Measurements from ENCODE around the gene CCDC3.

The CCDC3 gene

DNA sequence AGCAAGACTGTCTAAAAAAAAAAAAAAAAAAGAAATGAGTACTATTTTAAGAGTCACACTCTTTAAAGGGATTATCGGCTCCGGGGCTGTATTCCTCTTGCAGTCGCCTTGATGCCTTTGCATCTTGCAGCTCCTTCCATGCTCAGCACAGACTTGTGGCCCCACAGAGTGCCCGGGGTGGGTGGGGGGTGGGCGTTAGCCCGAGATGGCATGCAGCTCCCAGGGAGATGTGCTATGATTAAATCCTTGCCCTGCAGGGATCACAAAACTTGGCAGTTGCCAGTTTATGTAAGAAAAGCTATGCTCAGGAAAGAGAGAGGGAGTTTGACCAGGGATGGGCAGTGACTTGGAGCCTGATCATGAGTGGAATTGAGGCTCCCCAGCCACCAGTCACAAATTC is 81.9 kb downstream of the CCDC3 start:
- H3K9ac ChIP-seq (ENCODE audit: low read length) = no peak overlapping the region
- H3K9me3 ChIP-seq (ENCODE audit: control insufficient read depth, low read depth, low read length) = no peaks in the 10 kb centered on the region
- no peak overlapping the region for H3K27ac ChIP-seq (ENCODE audit: low read length)
- no peak overlapping the region for H3K4me3 ChIP-seq (ENCODE audit: low read length)
- no peaks in the 10 kb centered on the region for H3K36me3 ChIP-seq (ENCODE audit: control insufficient read depth, low read depth, low read length)
- H3K4me1 ChIP-seq (ENCODE audit: control insufficient read depth, low read depth, low read length) = no peaks in the 10 kb centered on the region
- no peaks in the 10 kb centered on the region for H3K27me3 ChIP-seq (ENCODE audit: control insufficient read depth, insufficient read depth, low read length)

DNA sequence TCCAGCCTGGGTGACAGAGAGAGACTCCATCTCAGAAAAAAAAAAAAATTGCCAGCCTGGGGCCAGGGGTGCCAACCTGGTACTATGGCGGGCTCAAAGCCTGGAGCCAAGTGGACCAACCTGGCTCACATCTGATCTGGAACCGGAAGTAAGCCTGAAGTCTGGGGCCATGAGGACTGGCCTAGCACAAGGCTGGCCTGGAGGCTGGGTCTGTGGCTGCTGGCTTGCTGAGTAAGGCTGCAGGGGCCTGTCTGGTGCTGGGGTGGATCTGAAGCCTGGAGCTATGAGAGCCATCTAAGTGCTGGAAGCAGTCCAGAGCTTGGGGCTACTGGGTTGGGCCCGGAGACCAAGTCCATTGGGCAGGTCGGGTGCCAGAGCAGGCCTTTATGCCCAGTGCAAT is 84.9 kb downstream of the CCDC3 start:
- Histone ChIP-seq H3K9me3 (ENCODE audit: control insufficient read depth, low read depth, low read length) (no peaks in the 10 kb centered on the region), H3K27ac (ENCODE audit: low read length) (no peak overlapping the region), H3K4me1 (ENCODE audit: control insufficient read depth, low read depth, low read length) (no peaks in the 10 kb centered on the region), H3K9ac (ENCODE audit: low read length) (no peak overlapping the region), H3K27me3 (ENCODE audit: control insufficient read depth, insufficient read depth, low read length) (no peaks in the 10 kb centered on the region), H3K4me3 (ENCODE audit: low read length) (no peak overlapping the region), H3K36me3 (ENCODE audit: control insufficient read depth, low read depth, low read length) (no peaks in the 10 kb centered on the region)

GRCh38 chr10:12915637-12916168 is 85.8 kb downstream of the CCDC3 start:
- Histone ChIP-seq H3K9ac (ENCODE audit: low read length) (no peak overlapping the region), H3K9me3 (ENCODE audit: control insufficient read depth, low read depth, low read length) (no peaks in the 10 kb centered on the region), H3K27me3 (ENCODE audit: control insufficient read depth, insufficient read depth, low read length) (no peaks in the 10 kb centered on the region), H3K36me3 (ENCODE audit: control insufficient read depth, low read depth, low read length) (no peaks in the 10 kb centered on the region), H3K27ac (ENCODE audit: low read length) (no peak overlapping the region), H3K4me3 (ENCODE audit: low read length) (no peak overlapping the region), H3K4me1 (ENCODE audit: control insufficient read depth, low read depth, low read length) (no peaks in the 10 kb centered on the region)

- H3K27me3 ChIP-seq (ENCODE audit: control insufficient read depth, insufficient read depth, low read length) = no peaks in the 10 kb centered on the region
Observed at GRCh38 chr10:12914111-12914510, 87.4 kb downstream of the CCDC3 start.

DNA sequence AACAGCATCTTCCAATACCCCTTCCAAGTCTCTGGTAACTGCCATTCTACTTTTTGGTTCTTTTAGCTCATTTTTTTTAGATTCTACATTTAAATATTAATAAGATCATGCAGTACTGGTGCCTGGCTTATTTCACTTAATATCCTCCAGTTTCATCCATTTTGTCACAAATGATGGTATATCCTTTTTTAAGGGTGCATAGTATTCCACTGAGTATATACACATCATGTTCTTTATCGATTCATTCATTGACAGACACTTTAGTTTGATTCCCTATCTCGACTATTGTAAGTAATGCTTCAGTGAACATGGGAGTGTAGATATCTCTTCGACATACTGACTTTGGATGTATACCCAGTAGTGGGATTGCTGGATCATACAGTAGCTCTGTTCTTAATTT is 89.7 kb downstream of the CCDC3 start:
- H3K4me3 ChIP-seq (ENCODE audit: low read length) = no peak overlapping the region
- H3K9ac ChIP-seq (ENCODE audit: low read length) = no peak overlapping the region
- H3K27ac ChIP-seq (ENCODE audit: low read length) = no peak overlapping the region
- no peaks in the 10 kb centered on the region for H3K9me3 ChIP-seq (ENCODE audit: control insufficient read depth, low read depth, low read length)
- no peaks in the 10 kb centered on the region for H3K4me1 ChIP-seq (ENCODE audit: control insufficient read depth, low read depth, low read length)
- no peaks in the 10 kb centered on the region for H3K36me3 ChIP-seq (ENCODE audit: control insufficient read depth, low read depth, low read length)
- H3K27me3 ChIP-seq (ENCODE audit: control insufficient read depth, insufficient read depth, low read length) = no peaks in the 10 kb centered on the region

More at GRCh38 chr10:12914111-12914510, 87.4 kb downstream of the CCDC3 start:
- Histone ChIP-seq H3K4me1 (ENCODE audit: control insufficient read depth, low read depth, low read length) (no peaks in the 10 kb centered on the region), H3K4me3 (ENCODE audit: low read length) (no peak overlapping the region), H3K9ac (ENCODE audit: low read length) (no peak overlapping the region), H3K36me3 (ENCODE audit: control insufficient read depth, low read depth, low read length) (no peaks in the 10 kb centered on the region), H3K9me3 (ENCODE audit: control insufficient read depth, low read depth, low read length) (no peaks in the 10 kb centered on the region), H3K27ac (ENCODE audit: low read length) (no peak overlapping the region)

- Histone ChIP-seq H3K36me3 (ENCODE audit: control insufficient read depth, low read depth, low read length) (no peaks in the 10 kb centered on the region), H3K4me3 (ENCODE audit: low read length) (no peak overlapping the region), H3K27ac (ENCODE audit: low read length) (no peak overlapping the region), H3K9ac (ENCODE audit: low read length) (no peak overlapping the region), H3K9me3 (ENCODE audit: control insufficient read depth, low read depth, low read length) (no peaks in the 10 kb centered on the region), H3K27me3 (ENCODE audit: control insufficient read depth, insufficient read depth, low read length) (no peaks in the 10 kb centered on the region), H3K4me1 (ENCODE audit: control insufficient read depth, low read depth, low read length) (no peaks in the 10 kb centered on the region)
Observed at GRCh38 chr10:12910835-12911234, 90.7 kb downstream of the CCDC3 start.

DNA sequence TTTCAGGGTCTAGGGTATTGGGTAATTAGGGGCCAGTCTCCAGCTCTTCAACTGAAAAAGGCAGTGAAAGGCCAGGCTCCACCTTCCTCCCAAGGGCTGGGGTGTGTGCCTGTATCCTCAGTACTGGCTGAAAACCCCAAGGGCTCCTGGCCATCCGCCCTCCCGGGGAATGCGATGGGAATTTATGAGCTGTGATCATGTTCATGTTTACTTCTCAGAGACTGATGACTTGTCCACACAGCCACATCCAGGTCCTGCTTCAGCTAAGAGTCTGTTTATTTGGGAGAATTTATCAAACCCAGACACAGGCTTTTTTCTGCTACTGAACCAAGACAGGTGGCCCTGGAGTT is 91.7 kb downstream of the CCDC3 start:
- no peaks in the 10 kb centered on the region for H3K36me3 ChIP-seq (ENCODE audit: control insufficient read depth, low read depth, low read length)
- H3K4me3 ChIP-seq (ENCODE audit: low read length) = no peak overlapping the region
- H3K27ac ChIP-seq (ENCODE audit: low read length) = no peak overlapping the region
- no peaks in the 10 kb centered on the region for H3K4me1 ChIP-seq (ENCODE audit: control insufficient read depth, low read depth, low read length)
- no peaks in the 10 kb centered on the region for H3K27me3 ChIP-seq (ENCODE audit: control insufficient read depth, insufficient read depth, low read length)
- H3K9ac ChIP-seq (ENCODE audit: low read length) = no peak overlapping the region
- H3K9me3 ChIP-seq (ENCODE audit: control insufficient read depth, low read depth, low read length) = no peaks in the 10 kb centered on the region

- H3K36me3 ChIP-seq (ENCODE audit: control insufficient read depth, low read depth, low read length) = no peaks in the 10 kb centered on the region
- H3K27ac ChIP-seq (ENCODE audit: low read length) = no peak overlapping the region
- no peak overlapping the region for H3K9ac ChIP-seq (ENCODE audit: low read length)
- no peaks in the 10 kb centered on the region for H3K4me1 ChIP-seq (ENCODE audit: control insufficient read depth, low read depth, low read length)
- H3K27me3 ChIP-seq (ENCODE audit: control insufficient read depth, insufficient read depth, low read length) = no peaks in the 10 kb centered on the region
- no peak overlapping the region for H3K4me3 ChIP-seq (ENCODE audit: low read length)
- no peaks in the 10 kb centered on the region for H3K9me3 ChIP-seq (ENCODE audit: control insufficient read depth, low read depth, low read length)
Observed at GRCh38 chr10:12909182-12909835, 92.2 kb downstream of the CCDC3 start.

DNA sequence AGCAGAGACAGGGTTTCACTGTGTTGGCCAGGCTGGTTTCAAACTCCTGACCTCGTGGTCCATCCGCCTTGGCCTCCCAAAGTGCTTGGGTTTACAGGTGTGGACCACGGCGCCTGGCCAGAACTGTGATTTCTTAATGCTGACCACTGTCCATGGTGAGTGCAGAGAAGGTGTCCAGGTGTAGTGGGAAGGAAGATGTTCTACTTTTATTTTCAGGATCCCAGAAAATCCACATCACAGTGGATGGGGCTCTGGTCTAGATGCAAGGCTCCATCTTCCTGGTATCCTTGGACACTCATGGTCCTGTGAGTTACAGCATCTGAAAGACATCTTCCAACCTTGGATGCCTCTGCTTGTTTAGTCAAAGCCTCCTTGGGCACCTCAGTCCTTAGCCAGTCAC is 92.7 kb downstream of the CCDC3 start:
- H3K9ac ChIP-seq (ENCODE audit: low read length) = no peak overlapping the region
- no peaks in the 10 kb centered on the region for H3K4me1 ChIP-seq (ENCODE audit: control insufficient read depth, low read depth, low read length)
- no peak overlapping the region for H3K27ac ChIP-seq (ENCODE audit: low read length)
- no peaks in the 10 kb centered on the region for H3K9me3 ChIP-seq (ENCODE audit: control insufficient read depth, low read depth, low read length)
- no peak overlapping the region for H3K4me3 ChIP-seq (ENCODE audit: low read length)
- no peaks in the 10 kb centered on the region for H3K36me3 ChIP-seq (ENCODE audit: control insufficient read depth, low read depth, low read length)
- H3K27me3 ChIP-seq (ENCODE audit: control insufficient read depth, insufficient read depth, low read length) = no peaks in the 10 kb centered on the region

DNA sequence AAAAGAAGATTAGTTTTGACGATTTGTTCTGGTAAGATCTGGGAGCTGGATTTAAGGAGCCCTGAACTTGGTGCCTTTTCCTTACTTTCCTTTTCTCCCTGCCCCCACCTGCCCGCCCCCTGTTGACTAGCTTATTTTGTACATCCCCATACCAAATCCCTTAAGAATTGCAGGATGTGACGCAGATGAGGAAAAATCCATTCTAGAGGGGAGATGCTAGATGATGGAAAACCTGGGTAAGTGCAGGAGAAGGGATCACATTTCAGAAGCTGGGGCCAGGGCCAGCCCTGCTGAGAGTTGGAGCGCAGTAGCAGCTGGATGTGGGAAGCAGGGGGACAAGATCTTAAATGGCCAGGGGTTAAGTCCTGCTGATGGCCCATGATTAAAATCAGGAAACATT is 93.9 kb downstream of the CCDC3 start:
- Histone ChIP-seq H3K9me3 (ENCODE audit: control insufficient read depth, low read depth, low read length) (no peaks in the 10 kb centered on the region), H3K4me3 (ENCODE audit: low read length) (no peak overlapping the region), H3K36me3 (ENCODE audit: control insufficient read depth, low read depth, low read length) (no peaks in the 10 kb centered on the region), H3K4me1 (ENCODE audit: control insufficient read depth, low read depth, low read length) (no peaks in the 10 kb centered on the region), H3K27ac (ENCODE audit: low read length) (no peak overlapping the region), H3K9ac (ENCODE audit: low read length) (no peak overlapping the region), H3K27me3 (ENCODE audit: control insufficient read depth, insufficient read depth, low read length) (no peaks in the 10 kb centered on the region)

DNA sequence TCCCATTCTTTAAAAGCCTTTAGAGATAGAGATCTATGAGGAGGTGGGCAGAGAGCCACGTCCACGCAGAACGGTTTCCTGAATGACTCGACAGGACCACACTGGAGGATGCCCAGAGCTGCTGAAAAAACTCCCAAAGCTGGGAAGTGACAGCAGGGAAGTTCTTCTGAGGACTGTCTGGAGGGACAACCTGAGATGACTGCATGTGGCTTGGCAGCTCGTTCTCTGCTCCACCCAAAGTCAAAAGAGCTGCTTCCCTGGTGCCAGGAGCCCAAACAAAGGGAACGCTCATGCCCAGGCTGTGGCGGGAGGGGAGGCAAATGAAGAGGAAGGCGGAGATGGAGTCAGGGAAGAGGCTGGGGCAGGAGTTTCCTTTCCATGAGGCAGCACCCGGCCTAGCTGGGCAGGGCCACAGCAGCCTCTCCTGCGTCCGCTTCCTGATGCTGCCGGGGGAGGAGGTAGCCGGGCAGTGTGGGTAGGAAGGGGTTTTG is 95.4 kb downstream of the CCDC3 start:
- H3K27me3 ChIP-seq (ENCODE audit: control insufficient read depth, insufficient read depth, low read length) = no peaks in the 10 kb centered on the region
- H3K4me3 ChIP-seq (ENCODE audit: low read length) = no peak overlapping the region
- no peaks in the 10 kb centered on the region for H3K4me1 ChIP-seq (ENCODE audit: control insufficient read depth, low read depth, low read length)
- no peaks in the 10 kb centered on the region for H3K36me3 ChIP-seq (ENCODE audit: control insufficient read depth, low read depth, low read length)
- H3K27ac ChIP-seq (ENCODE audit: low read length) = no peak overlapping the region
- no peaks in the 10 kb centered on the region for H3K9me3 ChIP-seq (ENCODE audit: control insufficient read depth, low read depth, low read length)
- no peak overlapping the region for H3K9ac ChIP-seq (ENCODE audit: low read length)

GRCh38 chr10:12905067-12905466 is 96.4 kb downstream of the CCDC3 start:
- Histone ChIP-seq H3K9me3 (ENCODE audit: control insufficient read depth, low read depth, low read length) (no peaks in the 10 kb centered on the region), H3K4me3 (ENCODE audit: low read length) (no peak overlapping the region), H3K27ac (ENCODE audit: low read length) (no peak overlapping the region), H3K27me3 (ENCODE audit: control insufficient read depth, insufficient read depth, low read length) (no peaks in the 10 kb centered on the region), H3K36me3 (ENCODE audit: control insufficient read depth, low read depth, low read length) (no peaks in the 10 kb centered on the region), H3K4me1 (ENCODE audit: control insufficient read depth, low read depth, low read length) (no peaks in the 10 kb centered on the region), H3K9ac (ENCODE audit: low read length) (no peak overlapping the region)

Measured in iPS-18a (cell line).